Measurements from ENCODE around the gene OR2M2. TPM values are rescaled to one million over a fixed set of nuclear protein-coding genes. Genes with fewer than 3 reads are reported as not detected.

The OR2M2 gene
- not detected for total RNA-seq

- DNase-seq (ENCODE audit: low spot score in 2 of 2) = no peak
- H3K9me3 ChIP-seq = no peaks in the 10 kb centered on the region
- H3K4me3 ChIP-seq = no peak within 1 kb of the TSS
- TF ChIP-seq EP300 (IDR thresholded peaks at IDR 0.05) (no peak), POLR2A (IDR thresholded peaks at IDR 0.05) (no peak), CTCF (IDR thresholded peaks at IDR 0.05) (no peak)
- no peak within 1 kb of the TSS for H3K27ac ChIP-seq
- no peaks in the 10 kb centered on the region for H3K4me1 ChIP-seq
- no peaks in the 10 kb centered on the region for H3K36me3 ChIP-seq
- no peaks in the 10 kb centered on the region for H3K27me3 ChIP-seq
Observed at GRCh38 chr1:248174521-248174920, at the start of gene OR2M2. Gene OR2M2, plus strand, starts transcription at chr1:248174821. Its CDS starts 5,165 bp downstream, at chr1:248179986.

GRCh38 chr1:248127653-248128052 is 47.0 kb upstream of the OR2M2 start:
- WGBS, 2 donors = 87 to 88% methylated on average over 5 of the region's 5 CpGs
- peaks cover 0 to 33% (median 0%) of the 10 kb centered on the region in 4 donors for H3K9me3 ChIP-seq
- DNase-seq (ENCODE audit: low spot score in 2 of 2) = no peak
- H3K36me3 ChIP-seq = no peaks in the 10 kb centered on the region
- no peak overlapping the region for H3K4me3 ChIP-seq
- TF ChIP-seq CTCF (IDR thresholded peaks at IDR 0.05) = no peak
- no peak for TF ChIP-seq POLR2A (IDR thresholded peaks at IDR 0.05)
- TF ChIP-seq EP300 (IDR thresholded peaks at IDR 0.05) = no peak
- H3K4me1 ChIP-seq = no peaks in the 10 kb centered on the region
- no peaks in the 10 kb centered on the region for H3K27me3 ChIP-seq
- no peak overlapping the region for H3K27ac ChIP-seq

GRCh38 chr1:248136811-248137210 is 37.8 kb upstream of the OR2M2 start:
- no peak for DNase-seq (ENCODE audit: low spot score in 2 of 2)
- TF ChIP-seq EP300 (IDR thresholded peaks at IDR 0.05) = no peak
- no peaks in the 10 kb centered on the region for H3K27me3 ChIP-seq
- peaks cover 0 to 15% (median 0%) of the 10 kb centered on the region in 4 donors for H3K9me3 ChIP-seq
- 69 to 84% methylated on average over 7 to 21 of the region's 21 CpGs for WGBS, 2 donors
- H3K36me3 ChIP-seq = no peaks in the 10 kb centered on the region
- no peak overlapping the region for H3K4me3 ChIP-seq
- H3K27ac ChIP-seq = no peak overlapping the region
- H3K4me1 ChIP-seq = no peaks in the 10 kb centered on the region

GRCh38 chr1:248140846-248141245 is 33.8 kb upstream of the OR2M2 start:
- no peaks in the 10 kb centered on the region for H3K36me3 ChIP-seq
- H3K27me3 ChIP-seq = no peaks in the 10 kb centered on the region
- H3K9me3 ChIP-seq = peaks cover 0 to 5% (median 0%) of the 10 kb centered on the region in 4 donors
- no peak for DNase-seq (ENCODE audit: low spot score in 2 of 2)
- 60 to 76% methylated on average over 1 of the region's 1 CpG for WGBS, 2 donors
- no peak overlapping the region for H3K27ac ChIP-seq
- TF ChIP-seq CTCF (IDR thresholded peaks at IDR 0.05) (no peak), EP300 (IDR thresholded peaks at IDR 0.05) (no peak), POLR2A (IDR thresholded peaks at IDR 0.05) (no peak)
- H3K4me1 ChIP-seq = no peaks in the 10 kb centered on the region
- H3K4me3 ChIP-seq = no peak overlapping the region

GRCh38 chr1:248143311-248143710 is 31.3 kb upstream of the OR2M2 start:
- Histone ChIP-seq H3K9me3 (peaks cover 0 to 9% (median 0%) of the 10 kb centered on the region in 4 donors), H3K27me3 (no peaks in the 10 kb centered on the region), H3K27ac (no peak overlapping the region), H3K4me3 (no peak overlapping the region), H3K4me1 (no peaks in the 10 kb centered on the region), H3K36me3 (no peaks in the 10 kb centered on the region)
- DNase-seq (ENCODE audit: low spot score in 2 of 2) = no peak
- no peak for TF ChIP-seq EP300 (IDR thresholded peaks at IDR 0.05)
- no peak for TF ChIP-seq POLR2A (IDR thresholded peaks at IDR 0.05)
- 43 to 60% methylated on average over 1 of the region's 1 CpG for WGBS, 2 donors

GRCh38 chr1:248144513-248145198 is 30.0 kb upstream of the OR2M2 start, which contains the start of gene OR2M5:
Gene OR2M5, plus strand, starts transcription at chr1:248145148. Its CDS starts 0 bp downstream, at chr1:248145148.
- Histone ChIP-seq H3K36me3 (no peaks in the 10 kb centered on the region), H3K27me3 (no peaks in the 10 kb centered on the region), H3K9me3 (peaks cover 0 to 9% (median 0%) of the 10 kb centered on the region in 4 donors), H3K27ac (no peak within 1 kb of the TSS), H3K4me1 (no peaks in the 10 kb centered on the region), H3K4me3 (no peak within 1 kb of the TSS)
- TF ChIP-seq POLR2A (IDR thresholded peaks at IDR 0.05) = no peak
- no peak for TF ChIP-seq CTCF (IDR thresholded peaks at IDR 0.05)
- TF ChIP-seq EP300 (IDR thresholded peaks at IDR 0.05) = no peak
- WGBS, 2 donors = 83 to 85% methylated on average over 3 of the region's 3 CpGs
- no peak for DNase-seq (ENCODE audit: low spot score in 2 of 2)

Data from tibial nerve (tissue), 4 donors.